Measurements from ENCODE around the gene EFCAB6.

Gene EFCAB6

GRCh38 chr22:43505423-43505822 lies 306.7 kb downstream of the EFCAB6 start:
- in situ Hi-C loops (cut with HindIII; ENCODE audit: low sequenced_read_pairs): no loop called here
- TF ChIP-seq CTCF (IDR thresholded peaks at IDR 0.05; ENCODE audit: low read depth, low read length): no peak
- no peak overlapping the region for H3K4me3 ChIP-seq (ENCODE audit: low read depth, low read length)
- DNase-seq (ENCODE audit: low read depth, low spot score): no peak

GRCh38 chr22:43504666-43505261 lies 307.3 kb downstream of the EFCAB6 start:
- H3K4me3 ChIP-seq (ENCODE audit: low read depth, low read length): no peak overlapping the region
- TF ChIP-seq CTCF (IDR thresholded peaks at IDR 0.05; ENCODE audit: low read depth, low read length): no peak
- DNase-seq (ENCODE audit: low read depth, low spot score): no peak
- in situ Hi-C loops (cut with HindIII; ENCODE audit: low sequenced_read_pairs): no loop called here

GRCh38 chr22:43504068-43504467 lies 308.0 kb downstream of the EFCAB6 start:
- TF ChIP-seq CTCF (IDR thresholded peaks at IDR 0.05; ENCODE audit: low read depth, low read length): no peak
- no peak for DNase-seq (ENCODE audit: low read depth, low spot score)
- in situ Hi-C loops (cut with HindIII; ENCODE audit: low sequenced_read_pairs): no loop called here
- H3K4me3 ChIP-seq (ENCODE audit: low read depth, low read length): no peak overlapping the region

- no peak for DNase-seq (ENCODE audit: low read depth, low spot score)
- in situ Hi-C loops (cut with HindIII; ENCODE audit: low sequenced_read_pairs): no loop called here
- no peak overlapping the region for H3K4me3 ChIP-seq (ENCODE audit: low read depth, low read length)
- no peak for TF ChIP-seq CTCF (IDR thresholded peaks at IDR 0.05; ENCODE audit: low read depth, low read length)
Measured at GRCh38 chr22:43502306-43502874, 309.7 kb downstream of the EFCAB6 start.

GRCh38 chr22:43501878-43502277 lies 310.2 kb downstream of the EFCAB6 start:
- DNase-seq (ENCODE audit: low read depth, low spot score): no peak
- TF ChIP-seq CTCF (IDR thresholded peaks at IDR 0.05; ENCODE audit: low read depth, low read length): no peak
- H3K4me3 ChIP-seq (ENCODE audit: low read depth, low read length): no peak overlapping the region
- in situ Hi-C loops (cut with HindIII; ENCODE audit: low sequenced_read_pairs): no loop called here

GRCh38 chr22:43500792-43501785 lies 311.0 kb downstream of the EFCAB6 start:
- H3K4me3 ChIP-seq (ENCODE audit: low read depth, low read length): no peak overlapping the region
- in situ Hi-C loops (cut with HindIII; ENCODE audit: low sequenced_read_pairs): no loop called here
- no peak for DNase-seq (ENCODE audit: low read depth, low spot score)
- no peak for TF ChIP-seq CTCF (IDR thresholded peaks at IDR 0.05; ENCODE audit: low read depth, low read length)

All from astrocyte of the spinal cord (primary cell).